ENCODE data around the gene CENPM.

Gene CENPM

GRCh38 chr22:41893591-41894375, 53.2 kb downstream of the CENPM start:
- H3K4me3 ChIP-seq (ENCODE audit: low read depth, low read length): no peak overlapping the region
- DNase-seq (ENCODE audit: low read depth): no peak
- no peak for TF ChIP-seq CTCF (conservative IDR thresholded peaks at IDR 0.05; ENCODE audit: low read depth, low read length)

GRCh38 chr22:41892721-41893120, 54.2 kb downstream of the CENPM start:
- H3K4me3 ChIP-seq (ENCODE audit: low read depth, low read length): no peak overlapping the region
- no peak for TF ChIP-seq CTCF (conservative IDR thresholded peaks at IDR 0.05; ENCODE audit: low read depth, low read length)
- DNase-seq (ENCODE audit: low read depth): no peak

- no peak for TF ChIP-seq CTCF (conservative IDR thresholded peaks at IDR 0.05; ENCODE audit: low read depth, low read length)
- H3K4me3 ChIP-seq (ENCODE audit: low read depth, low read length): no peak overlapping the region
- DNase-seq (ENCODE audit: low read depth): no peak
Observed at GRCh38 chr22:41891407-41891806, 55.5 kb downstream of the CENPM start.

All from choroid plexus epithelial cell (primary cell).